Muscle of leg (tissue), 11 donors: Measurements from ENCODE around the gene SLC25A18. TPM values are rescaled to one million over a fixed set of nuclear protein-coding genes. Genes with fewer than 3 reads are reported as not detected.

Experiments used
- DNase-seq: peaks from one replicate; pipeline ENCODE4 v3.0.0; 2013
- H3K27ac ChIP-seq: one replicate; pipeline ENCODE4 v1.5.1; 2013; ENCODE audit warnings: mild to moderate bottlenecking, low read length, control low read depth
- H3K27me3 ChIP-seq: one replicate; pipeline ENCODE4 v1.6.1; 2013; ENCODE audit warnings: low read length; ENCODE audit not compliant: control insufficient read depth, insufficient read depth
- H3K36me3 ChIP-seq: one replicate; pipeline ENCODE4 v1.6.1; 2013; ENCODE audit warnings: low read length; ENCODE audit not compliant: control insufficient read depth, insufficient read depth
- H3K4me1 ChIP-seq: one replicate; pipeline ENCODE4 v1.6.1; 2013; ENCODE audit warnings: low read length; ENCODE audit not compliant: control insufficient read depth, insufficient read depth
- H3K4me3 ChIP-seq: one replicate; pipeline ENCODE4 v1.5.1; 2013; ENCODE audit warnings: low read length, control low read depth
- H3K9me3 ChIP-seq: replicated peaks from 2 replicates; pipeline ENCODE4 v1.6.1; 2013; ENCODE audit warnings: low read depth, low read length; ENCODE audit not compliant: control insufficient read depth
- WGBS: methylation state at CpG from one replicate; pipeline ENCODE4 v1.1.5; 2013; ENCODE audit warnings: missing lambda C conversion rate; ENCODE audit not compliant: insufficient coverage; 5-methylcytosine and 5-hydroxymethylcytosine counted together
- polyA plus RNA-seq, 8 donors: library from polyadenylated mRNA; unstranded; fragments of 120-200 nt; gene quantifications; one replicate each; pipeline versions ENCODE4 v1.2.1 to v1.2.3, GENCODE V29; 2013; ENCODE audit warnings: inconsistent platforms in 1 of 8, low replicate concordance in 1 of 8; ENCODE audit not compliant: insufficient read length in 8 of 8, insufficient read depth in 1 of 8
- total RNA-seq: library from RNA; stranded (reverse); fragments of 120-200 nt; gene quantifications from one replicate; pipeline ENCODE4 v1.2.4, GENCODE V29; 2013

SLC25A18 gene
- total and polyA plus RNA-seq, 9 donors: 0.29 to 0.94 (median 0.53) TPM

GRCh38 chr22:17566776-17567175 is 3.5 kb downstream of the SLC25A18 start:
- no peak for DNase-seq
- no peak overlapping the region for H3K27ac ChIP-seq

DNA sequence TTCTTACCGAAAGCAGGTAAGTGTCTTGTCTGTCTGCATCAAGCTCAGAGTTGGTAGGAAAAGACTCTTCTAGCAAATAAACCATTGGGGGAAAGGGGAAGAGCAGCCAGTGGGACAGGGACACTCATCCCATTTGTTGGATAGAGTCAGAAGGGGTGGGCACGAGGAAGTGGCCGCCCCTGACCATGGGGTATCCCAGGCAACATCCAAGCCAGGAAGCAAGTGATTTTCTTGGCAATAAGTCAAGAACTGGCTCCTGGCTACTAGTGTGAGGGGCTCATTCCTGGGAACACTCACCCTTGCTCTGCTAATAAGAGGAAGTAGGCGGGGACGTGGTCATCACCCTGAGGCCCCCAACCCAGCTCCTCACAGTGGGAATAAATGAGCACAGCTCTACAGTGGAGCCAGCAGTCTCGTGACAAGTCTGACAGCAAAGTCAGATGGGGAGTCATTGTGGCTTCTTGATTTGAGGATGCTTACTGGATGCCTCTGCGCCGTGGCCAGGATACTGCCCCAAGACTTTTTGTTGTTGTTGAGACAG is 6.7 kb downstream of the SLC25A18 start:
- 9% methylated on average over 4 of the region's 8 CpGs for WGBS
- Histone ChIP-seq H3K4me1 (peaks cover 26% of the 10 kb centered on the region), H3K27ac (peak overlapping the region; percentile 20), H3K36me3 (no peaks in the 10 kb centered on the region), H3K9me3 (no peaks in the 10 kb centered on the region), H3K4me3 (no peak overlapping the region), H3K27me3 (no peaks in the 10 kb centered on the region)
- DNase-seq: peak; percentile 53

More at GRCh38 chr22:17566776-17567175, 3.5 kb downstream of the SLC25A18 start:
- 94% methylated on average over 3 of the region's 10 CpGs for WGBS
- Histone ChIP-seq H3K9me3 (no peaks in the 10 kb centered on the region), H3K27me3 (no peaks in the 10 kb centered on the region), H3K4me1 (peaks cover 42% of the 10 kb centered on the region), H3K36me3 (no peaks in the 10 kb centered on the region), H3K4me3 (no peak overlapping the region)

GRCh38 chr22:17570851-17571631 is 7.7 kb downstream of the SLC25A18 start:
- Histone ChIP-seq H3K27ac (peak overlapping the region; percentile 87), H3K4me3 (peak overlapping the region; percentile 32), H3K9me3 (no peaks in the 10 kb centered on the region), H3K27me3 (no peaks in the 10 kb centered on the region), H3K36me3 (no peaks in the 10 kb centered on the region), H3K4me1 (peaks cover 26% of the 10 kb centered on the region)
- peak; percentile 85 for DNase-seq
- 12% methylated on average over 20 of the region's 21 CpGs for WGBS

GRCh38 chr22:17575151-17575550 is 11.9 kb downstream of the SLC25A18 start:
- Histone ChIP-seq H3K36me3 (no peaks in the 10 kb centered on the region), H3K4me3 (no peak overlapping the region), H3K27ac (no peak overlapping the region), H3K9me3 (no peaks in the 10 kb centered on the region), H3K4me1 (peaks cover 21% of the 10 kb centered on the region), H3K27me3 (no peaks in the 10 kb centered on the region)
- DNase-seq: no peak
- WGBS: no CpG with 5 or more reads among the region's 5 CpGs

DNA sequence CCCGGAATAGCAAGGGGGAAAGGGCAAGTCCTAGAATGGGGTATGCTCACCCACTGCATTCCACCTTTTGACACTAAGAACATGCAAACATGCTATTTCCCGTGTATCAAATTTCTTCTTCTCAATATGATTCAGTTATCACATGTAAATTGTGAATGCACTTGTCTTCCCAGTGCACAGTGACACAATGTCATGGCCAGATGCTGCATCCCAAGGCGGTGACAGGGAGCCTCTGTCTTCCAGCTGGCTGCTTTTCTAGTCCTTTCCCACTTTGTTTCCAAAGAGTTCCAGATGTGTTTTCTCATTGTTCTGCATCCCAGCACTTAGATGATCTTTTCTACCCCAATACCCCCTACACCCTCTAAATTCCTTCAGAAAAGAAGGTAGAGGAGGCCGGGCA is 12.4 kb downstream of the SLC25A18 start:
- DNase-seq: peak; percentile 15
- no peaks in the 10 kb centered on the region for H3K9me3 ChIP-seq
- H3K27ac ChIP-seq: no peak overlapping the region
- no peak overlapping the region for H3K4me3 ChIP-seq
- 33% methylated on average over 1 of the region's 4 CpGs for WGBS
- peaks cover 19% of the 10 kb centered on the region for H3K4me1 ChIP-seq
- no peaks in the 10 kb centered on the region for H3K36me3 ChIP-seq
- no peaks in the 10 kb centered on the region for H3K27me3 ChIP-seq

GRCh38 chr22:17576470-17576869 is 13.2 kb downstream of the SLC25A18 start:
- H3K27me3 ChIP-seq: no peaks in the 10 kb centered on the region
- peak; percentile 20 for DNase-seq
- H3K4me3 ChIP-seq: no peak overlapping the region
- 39% methylated on average over 4 of the region's 6 CpGs for WGBS
- no peaks in the 10 kb centered on the region for H3K36me3 ChIP-seq
- no peak overlapping the region for H3K27ac ChIP-seq
- peaks cover 11% of the 10 kb centered on the region for H3K4me1 ChIP-seq
- no peaks in the 10 kb centered on the region for H3K9me3 ChIP-seq

DNA sequence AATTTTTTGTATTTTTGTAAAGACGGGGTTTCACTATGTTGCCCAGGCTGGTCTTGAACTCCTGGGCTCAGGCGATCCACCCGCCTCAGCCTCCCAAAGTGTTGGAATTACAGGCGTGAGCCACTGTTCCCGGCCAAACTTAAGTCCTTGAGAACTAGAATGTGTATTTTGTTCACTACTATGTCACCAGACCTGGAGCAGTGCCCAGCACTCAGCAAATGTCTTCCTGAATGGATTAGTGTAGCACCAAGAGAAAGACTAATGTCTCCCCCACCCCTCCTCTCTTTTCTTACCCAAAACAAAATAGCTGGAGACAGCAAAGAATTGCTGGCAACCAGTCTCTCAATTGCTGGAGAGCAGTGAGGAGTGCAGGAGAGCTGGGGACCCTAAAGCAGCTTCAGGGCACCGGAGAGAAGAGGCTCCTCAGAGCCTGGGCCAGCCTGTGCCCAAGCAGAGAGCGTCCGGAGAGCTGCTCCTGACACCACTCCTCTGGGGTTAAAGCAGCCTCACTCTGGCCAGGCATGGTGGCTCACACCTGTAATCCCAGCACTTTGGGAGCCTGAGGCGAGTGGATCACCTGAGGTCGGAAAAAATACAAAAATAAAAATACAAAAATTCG is 14.9 kb downstream of the SLC25A18 start:
- H3K4me3 ChIP-seq: no peak overlapping the region
- WGBS: 71% methylated on average over 3 of the region's 11 CpGs
- peaks cover 6% of the 10 kb centered on the region for H3K4me1 ChIP-seq
- no peaks in the 10 kb centered on the region for H3K36me3 ChIP-seq
- no peaks in the 10 kb centered on the region for H3K9me3 ChIP-seq
- H3K27me3 ChIP-seq: no peaks in the 10 kb centered on the region
- H3K27ac ChIP-seq: no peak overlapping the region
- DNase-seq: peak; percentile 79

- Histone ChIP-seq H3K36me3 (no peaks in the 10 kb centered on the region), H3K9me3 (no peaks in the 10 kb centered on the region), H3K27ac (no peak overlapping the region), H3K4me1 (peaks cover 6% of the 10 kb centered on the region), H3K27me3 (no peaks in the 10 kb centered on the region), H3K4me3 (no peak overlapping the region)
- WGBS: 83% methylated on average over 12 of the region's 14 CpGs
- no peak for DNase-seq
Observed at GRCh38 chr22:17579535-17579981, 16.3 kb downstream of the SLC25A18 start.

- no peaks in the 10 kb centered on the region for H3K27me3 ChIP-seq
- H3K4me3 ChIP-seq: no peak overlapping the region
- H3K27ac ChIP-seq: no peak overlapping the region
- H3K36me3 ChIP-seq: no peaks in the 10 kb centered on the region
- 63% methylated on average over 13 of the region's 15 CpGs for WGBS
- DNase-seq: no peak
- peaks cover 6% of the 10 kb centered on the region for H3K4me1 ChIP-seq
- H3K9me3 ChIP-seq: no peaks in the 10 kb centered on the region
Observed at GRCh38 chr22:17580441-17581031, 17.2 kb downstream of the SLC25A18 start.

DNA sequence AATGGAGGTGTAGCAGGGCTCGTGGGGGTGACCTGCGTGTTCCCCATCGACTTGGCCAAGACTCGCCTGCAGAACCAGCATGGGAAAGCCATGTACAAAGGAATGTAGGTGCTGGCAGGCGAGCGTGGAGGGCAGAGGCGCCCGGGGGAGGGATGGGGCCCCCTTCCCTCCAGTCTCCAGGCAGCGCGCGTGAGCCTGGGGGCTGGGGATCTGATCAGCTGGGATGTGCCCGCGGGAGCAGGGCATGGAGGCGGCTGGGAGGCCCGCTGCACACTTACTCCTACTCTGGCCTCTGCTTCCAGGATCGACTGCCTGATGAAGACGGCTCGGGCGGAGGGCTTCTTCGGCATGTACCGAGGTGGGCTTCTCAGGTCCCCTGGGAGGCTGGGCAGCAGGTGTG is 17.8 kb downstream of the SLC25A18 start:
- DNase-seq: no peak
- H3K27me3 ChIP-seq: no peaks in the 10 kb centered on the region
- WGBS: 64% methylated on average over 12 of the region's 21 CpGs
- H3K27ac ChIP-seq: no peak overlapping the region
- peaks cover 6% of the 10 kb centered on the region for H3K4me1 ChIP-seq
- H3K4me3 ChIP-seq: no peak overlapping the region
- no peaks in the 10 kb centered on the region for H3K9me3 ChIP-seq
- no peaks in the 10 kb centered on the region for H3K36me3 ChIP-seq
